GM18951 (cell line): Measurements from ENCODE around the gene FAM50B.

Experiments used
- POLR2A ChIP-seq: IDR thresholded peaks from 4 replicates; pipeline ENCODE4 v1.6.1; 2011; ENCODE audit warnings: mild to moderate bottlenecking; ENCODE audit not compliant: insufficient read length, insufficient read depth; ENCODE audit errors: extremely low read depth
- in situ Hi-C: fragments of 300-500 bp; cut with MboI; formaldehyde crosslinking; loops from one replicate; pipeline ENCODE4 v1.12.0; 2022; ENCODE audit warnings: low sequenced_read_pairs, mixed read lengths, inconsistent platforms; ENCODE audit not compliant: unreplicated experiment

The FAM50B gene

GRCh38 chr6:3892603-3893002, 43.4 kb downstream of the FAM50B start:
- no peak for TF ChIP-seq POLR2A
- in situ Hi-C loops: no loop called here

- TF ChIP-seq POLR2A: no peak
- in situ Hi-C loops: no loop called here
Measured at GRCh38 chr6:3893487-3893886, 44.3 kb downstream of the FAM50B start.

GRCh38 chr6:3893917-3894316, 44.7 kb downstream of the FAM50B start:
- in situ Hi-C loops: no loop called here
- TF ChIP-seq POLR2A: no peak

GRCh38 chr6:3894590-3895311, 45.6 kb downstream of the FAM50B start:
- in situ Hi-C loops: no loop called here
- TF ChIP-seq POLR2A: no peak

GRCh38 chr6:3895312-3895653, 46.1 kb downstream of the FAM50B start:
- no peak for TF ChIP-seq POLR2A
- in situ Hi-C loops: no loop called here

GRCh38 chr6:3895805-3896204, 46.6 kb downstream of the FAM50B start:
- in situ Hi-C loops: no loop called here

GRCh38 chr6:3898265-3898994, 49.3 kb downstream of the FAM50B start:
- in situ Hi-C loops: no loop called here
- no peak for TF ChIP-seq POLR2A

More at GRCh38 chr6:3895805-3896204, 46.6 kb downstream of the FAM50B start:
- no peak for TF ChIP-seq POLR2A

GRCh38 chr6:3899061-3899460, 49.9 kb downstream of the FAM50B start:
- in situ Hi-C loops: no loop called here
- no peak for TF ChIP-seq POLR2A

- in situ Hi-C loops: no loop called here
- no peak for TF ChIP-seq POLR2A
Measured at GRCh38 chr6:3899970-3900439, 50.8 kb downstream of the FAM50B start.
